Thyroid gland (tissue), 4 donors: ENCODE results near the gene UST. TPM values are rescaled to one million over a fixed set of nuclear protein-coding genes. Genes with fewer than 3 reads are reported as not detected.
A peak's percentile ranks its signal among the peaks of the same experiment; 100 is the strongest.

Experiments used
- DNase-seq, 2 donors: peaks; one replicate each; pipeline ENCODE4 v3.0.0-alpha.2; 2019
- H3K27ac ChIP-seq, 3 donors: fragments of 200-600 bp; sonication (generic); 1 replicate in 2 of 3; 2 replicates in 1 of 3; pipeline ENCODE4 v1.5.1; 2016 to 2019; ENCODE audit warnings: mild to moderate bottlenecking in 1 of 3, moderate library complexity in 1 of 3
- H3K27me3 ChIP-seq: fragments of 200-600 bp; sonication (generic); one replicate; pipeline ENCODE4 v1.5.1; 2019
- H3K36me3 ChIP-seq, 2 donors: fragments of 200-600 bp; sonication (generic); one replicate each; pipeline ENCODE4 v1.5.1; 2016 to 2019
- H3K4me1 ChIP-seq, 2 donors: fragments of 200-600 bp; sonication (generic); one replicate each; pipeline ENCODE4 v1.5.1; 2017 to 2019
- H3K4me3 ChIP-seq, 3 donors: fragments of 200-600 bp; sonication (generic); replicated peaks in 1 of 3; 1 replicate in 2 of 3; 2 replicates in 1 of 3; pipeline ENCODE4 v1.5.1; 2016; ENCODE audit warnings: mild to moderate bottlenecking in 1 of 3
- H3K9me3 ChIP-seq: fragments of 200-600 bp; sonication (generic); one replicate; pipeline ENCODE4 v1.5.1; 2017
- CTCF ChIP-seq, 6 experiments: fragments of 200-600 bp in 3 of 6; fragments of 450-650 bp in 3 of 6; sonication (generic) in 3 of 6; IDR thresholded peaks; one replicate each; pipeline ENCODE4 v1.5.1; 2016 to 2019; ENCODE audit warnings: antibody characterized with exemption in 6 of 6, mild to moderate bottlenecking in 2 of 6, inconsistent platforms in 1 of 6, moderate library complexity in 1 of 6
- POLR2A ChIP-seq, 2 donors: fragments of 450-650 bp; IDR thresholded peaks; one replicate each; pipeline ENCODE4 v1.6.1; 2017; ENCODE audit warnings: antibody characterized with exemption in 2 of 2, mild to moderate bottlenecking in 2 of 2, moderate library complexity in 1 of 2
- WGBS, 2 donors: methylation state at CpG; one replicate each; pipeline ENCODE4 v1.1.5; 2017; 5-methylcytosine and 5-hydroxymethylcytosine counted together
- intact Hi-C: fragments of 100-400 bp; cut with DNase I; formaldehyde crosslinking; loops from one replicate; pipeline ENCODE4 v1.15.1; 2023
- total RNA-seq, 4 donors: library from RNA; depleted of rRNA; stranded (reverse); fragments of >200 nt; gene quantifications; one replicate each; pipeline ENCODE4 v1.2.3, GENCODE V29; 2016

UST gene
- total RNA-seq, 4 donors from 2014 or later: 73.4 to 91.2 (median 81.4) TPM

- no peak for TF ChIP-seq CTCF (IDR thresholded peaks at IDR 0.05)
- TF ChIP-seq POLR2A (IDR thresholded peaks at IDR 0.05): no peak
- H3K9me3 ChIP-seq: no peaks in the 10 kb centered on the region
- H3K27ac ChIP-seq: no peak overlapping the region
- H3K27me3 ChIP-seq: no peaks in the 10 kb centered on the region
- 82 to 85% methylated on average over 6 of the region's 7 CpGs for WGBS, 2 donors
- no peak overlapping the region for H3K4me3 ChIP-seq
- no peak for DNase-seq
- intact Hi-C loops: no loop called here
- peaks cover 0 to 11% of the 10 kb centered on the region in 2 donors for H3K4me1 ChIP-seq
- peaks cover 0 to 7% of the 10 kb centered on the region in 2 donors for H3K36me3 ChIP-seq
These were observed 220.7 kb downstream of the UST start for GRCh38 chr6:148967541-148967956.

- H3K4me1 ChIP-seq: peaks cover 0 to 10% of the 10 kb centered on the region in 2 donors
- DNase-seq: no peak
- intact Hi-C loops: no loop called here
- H3K9me3 ChIP-seq: no peaks in the 10 kb centered on the region
- peak overlapping the region in 1 of 3 donors; percentile 9 for H3K27ac ChIP-seq
- no peak for TF ChIP-seq CTCF (IDR thresholded peaks at IDR 0.05)
- no peak for TF ChIP-seq POLR2A (IDR thresholded peaks at IDR 0.05)
- 89 to 93% methylated on average over 4 of the region's 4 CpGs for WGBS, 2 donors
- H3K36me3 ChIP-seq: peaks cover 0 to 7% of the 10 kb centered on the region in 2 donors
- H3K27me3 ChIP-seq: no peaks in the 10 kb centered on the region
- no peak overlapping the region for H3K4me3 ChIP-seq
These were observed 222.2 kb downstream of the UST start for GRCh38 chr6:148968771-148969602.

GRCh38 chr6:148969603-148970061 is 222.8 kb downstream of the UST start:
- no peak for DNase-seq

GRCh38 chr6:148971031-148971927 is 224.4 kb downstream of the UST start:
- Histone ChIP-seq H3K27ac (no peak overlapping the region), H3K27me3 (no peaks in the 10 kb centered on the region), H3K9me3 (no peaks in the 10 kb centered on the region), H3K36me3 (no peaks in the 10 kb centered on the region), H3K4me1 (peaks cover 0 to 10% of the 10 kb centered on the region in 2 donors), H3K4me3 (no peak overlapping the region)
- WGBS, 2 donors: 86 to 87% methylated on average over 6 of the region's 6 CpGs
- intact Hi-C loops: no loop called here
- no peak for TF ChIP-seq POLR2A (IDR thresholded peaks at IDR 0.05)
- no peak for TF ChIP-seq CTCF (IDR thresholded peaks at IDR 0.05)
- no peak for DNase-seq

More at GRCh38 chr6:148969603-148970061, 222.8 kb downstream of the UST start:
- no peak for TF ChIP-seq POLR2A (IDR thresholded peaks at IDR 0.05)
- TF ChIP-seq CTCF (IDR thresholded peaks at IDR 0.05): no peak
- intact Hi-C loops: no loop called here
- peaks cover 0 to 10% of the 10 kb centered on the region in 2 donors for H3K4me1 ChIP-seq
- 77 to 82% methylated on average over 10 of the region's 10 CpGs for WGBS, 2 donors
- H3K4me3 ChIP-seq: no peak overlapping the region
- peaks cover 0 to 4% of the 10 kb centered on the region in 2 donors for H3K36me3 ChIP-seq
- no peaks in the 10 kb centered on the region for H3K9me3 ChIP-seq
- H3K27ac ChIP-seq: peak overlapping the region in 1 of 3 donors; percentile 9
- no peaks in the 10 kb centered on the region for H3K27me3 ChIP-seq
